GM19328 (cell line): ENCODE measurements around the gene C10orf90.
"Not testable (repeated sequence)": the region's sequence is repeated elsewhere in the genome, so short reads cannot be mapped to it uniquely, and the experiment has no call there.

Experiments
- ATAC-seq: cut with Tn5 transposase; IDR thresholded peaks from one replicate; pipeline ENCODE4 v1.9.1; 2021; ENCODE audit warnings: mild to moderate bottlenecking, moderate library complexity; ENCODE audit not compliant: unreplicated experiment

The C10orf90 gene

GRCh38 chr10:126397640-126398382, 272.7 kb downstream of the C10orf90 start:
- ATAC-seq: no peak

- ATAC-seq: no peak
These were observed 273.3 kb downstream of the C10orf90 start for GRCh38 chr10:126397156-126397555.

GRCh38 chr10:126394948-126395347, 275.5 kb downstream of the C10orf90 start:
- no peak for ATAC-seq

GRCh38 chr10:126393076-126393475, 277.4 kb downstream of the C10orf90 start:
- ATAC-seq: no peak

- ATAC-seq: no peak
These were observed 278.0 kb downstream of the C10orf90 start for GRCh38 chr10:126392469-126392868.

GRCh38 chr10:126392068-126392467, 278.4 kb downstream of the C10orf90 start:
- ATAC-seq: no peak

GRCh38 chr10:126391192-126391885, 279.2 kb downstream of the C10orf90 start:
- ATAC-seq: no peak

- no peak for ATAC-seq
These were observed 280.2 kb downstream of the C10orf90 start for GRCh38 chr10:126390324-126390723.

- ATAC-seq: no peak
These were observed 282.3 kb downstream of the C10orf90 start, which contains the start of gene ADAM12 for GRCh38 chr10:126387931-126388911. TSS of gene ADAM12 (minus strand) at chr10:126388477. CDS start at chr10:126388145, 332 bp downstream.

- ATAC-seq: no peak
These were observed 283.2 kb downstream of the C10orf90 start for GRCh38 chr10:126387041-126387921.

GRCh38 chr10:126384269-126384873, 286.1 kb downstream of the C10orf90 start:
- no peak for ATAC-seq

GRCh38 chr10:126380352-126381076, 290.0 kb downstream of the C10orf90 start:
- no peak for ATAC-seq

- ATAC-seq: not testable (repeated sequence)
These were observed 291.3 kb downstream of the C10orf90 start for GRCh38 chr10:126379166-126379565.

- ATAC-seq: no peak
These were observed 293.5 kb downstream of the C10orf90 start for GRCh38 chr10:126376956-126377355.

- no peak for ATAC-seq
These were observed 294.5 kb downstream of the C10orf90 start for GRCh38 chr10:126375926-126376554.

GRCh38 chr10:126375299-126375698, 295.2 kb downstream of the C10orf90 start:
- ATAC-seq: no peak
